ENCODE data around the gene ENO2. TPM values are rescaled to one million over a fixed set of nuclear protein-coding genes. Genes with fewer than 3 reads are reported as not detected.

ENO2 gene
- total RNA-seq, 2 experiments from 2014 or later = 315 to 330 TPM

DNA sequence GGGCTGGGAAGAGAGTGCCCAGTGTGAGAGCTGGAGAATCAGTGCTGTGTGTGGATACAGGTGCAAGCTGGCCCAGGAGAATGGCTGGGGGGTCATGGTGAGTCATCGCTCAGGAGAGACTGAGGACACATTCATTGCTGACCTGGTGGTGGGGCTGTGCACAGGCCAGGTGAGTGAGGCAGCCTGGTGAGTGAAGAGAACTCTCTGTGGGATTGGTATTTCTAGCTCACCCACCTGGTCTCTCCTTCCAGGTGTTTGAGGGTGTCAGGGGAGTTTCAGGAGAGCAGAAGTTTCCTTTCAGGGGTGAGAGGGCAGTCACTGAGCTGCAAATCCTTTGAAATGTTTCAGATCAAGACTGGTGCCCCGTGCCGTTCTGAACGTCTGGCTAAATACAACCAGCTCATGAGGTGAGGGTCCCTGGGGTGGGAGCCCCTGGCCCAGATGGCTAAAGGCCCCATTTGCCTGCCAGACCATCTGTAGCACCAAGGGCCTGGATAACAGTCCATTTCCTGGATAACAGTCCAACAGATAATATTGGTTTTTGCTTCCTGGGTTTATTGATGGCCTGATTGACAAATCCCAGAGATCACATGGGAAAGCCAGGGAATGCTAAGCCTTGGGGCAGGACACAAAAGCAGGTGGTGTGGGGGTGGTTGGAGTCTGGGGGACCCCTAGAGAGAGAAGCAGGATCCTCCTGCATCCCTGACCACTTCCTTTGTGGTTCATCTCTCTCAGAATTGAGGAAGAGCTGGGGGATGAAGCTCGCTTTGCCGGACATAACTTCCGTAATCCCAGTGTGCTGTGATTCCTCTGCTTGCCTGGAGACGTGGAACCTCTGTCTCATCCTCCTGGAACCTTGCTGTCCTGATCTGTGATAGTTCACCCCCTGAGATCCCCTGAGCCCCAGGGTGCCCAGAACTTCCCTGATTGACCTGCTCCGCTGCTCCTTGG is 7.9 kb downstream of the ENO2 start:
- ChIA-PET CTCF (interaction anchor here (0.9 to 1.7 kb wide), 4 partner anchors 8 to 42 kb away, joined by 3 to 6 read pairs (median 3); partner anchors contain the start of gene LRRC23), POLR2A (interaction anchor here (0.9 to 36.0 kb wide), 3 partner anchors 16 to 61 kb away, joined by 3 to 1266 read pairs (median 4); partner anchors contain the start of genes C12orf57, PTPN6 and RNU7-1)
- Mint-ChIP-seq H3K4me1 (ENCODE audit: low read depth) (peaks cover 46% of the 10 kb centered on the region), H3K27ac (no peak overlapping the region), H3K4me3 (no peak overlapping the region), H3K9me3 (no peaks in the 10 kb centered on the region), H3K27me3 (no peaks in the 10 kb centered on the region), H3K36me3 (ENCODE audit: low read depth) (peaks cover 40% of the 10 kb centered on the region)
- TF ChIP-seq CTCF (IDR thresholded peaks at IDR 0.05) = no peak
- intact Hi-C loops (cut with micrococcal nuclease) = no loop called here
- DNase-seq (no peak), ATAC-seq (no peak)

DNA sequence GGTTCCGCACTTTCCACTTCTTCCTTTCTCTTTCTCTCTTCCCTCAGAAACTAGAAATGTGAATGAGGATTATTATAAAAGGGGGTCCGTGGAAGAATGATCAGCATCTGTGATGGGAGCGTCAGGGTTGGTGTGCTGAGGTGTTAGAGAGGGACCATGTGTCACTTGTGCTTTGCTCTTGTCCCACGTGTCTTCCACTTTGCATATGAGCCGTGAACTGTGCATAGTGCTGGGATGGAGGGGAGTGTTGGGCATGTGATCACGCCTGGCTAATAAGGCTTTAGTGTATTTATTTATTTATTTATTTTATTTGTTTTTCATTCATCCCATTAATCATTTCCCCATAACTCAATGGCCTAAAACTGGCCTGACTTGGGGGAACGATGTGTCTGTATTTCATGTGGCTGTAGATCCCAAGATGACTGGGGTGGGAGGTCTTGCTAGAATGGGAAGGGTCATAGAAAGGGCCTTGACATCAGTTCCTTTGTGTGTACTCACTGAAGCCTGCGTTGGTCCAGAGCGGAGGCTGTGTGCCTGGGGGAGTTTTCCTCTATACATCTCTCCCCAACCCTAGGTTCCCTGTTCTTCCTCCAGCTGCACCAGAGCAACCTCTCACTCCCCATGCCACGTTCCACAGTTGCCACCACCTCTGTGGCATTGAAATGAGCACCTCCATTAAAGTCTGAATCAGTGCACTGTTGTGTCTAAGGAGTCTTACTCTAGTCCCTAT is 8.8 kb downstream of the ENO2 start:
- Mint-ChIP-seq H3K27ac (peak overlapping the region; percentile 49), H3K27me3 (no peaks in the 10 kb centered on the region), H3K36me3 (ENCODE audit: low read depth) (peaks cover 33% of the 10 kb centered on the region), H3K9me3 (no peaks in the 10 kb centered on the region), H3K4me3 (no peak overlapping the region), H3K4me1 (ENCODE audit: low read depth) (peaks cover 46% of the 10 kb centered on the region)
- CTCF ChIA-PET = interaction anchor here (1.1 to 7.3 kb wide), 11 partner anchors 10 to 179 kb away, joined by 3 to 108 read pairs (median 16); partner anchors contain the start of genes C12orf57, ENO2, RNU7-1 and SPSB2
- intact Hi-C loops (cut with micrococcal nuclease) = no loop called here
- no peak for DNase-seq
- ATAC-seq = no peak
- POLR2A ChIA-PET = interaction anchor here (1.4 to 36.0 kb wide), 3 partner anchors 9 to 31 kb away, joined by 11 to 1266 read pairs (median 90); partner anchors contain the start of genes C12orf57, ENO2, PTPN6 and RNU7-1
- TF ChIP-seq CTCF (IDR thresholded peaks at IDR 0.05) = no peak

- Mint-ChIP-seq H3K27ac (peak overlapping the region; percentile 49), H3K27me3 (no peaks in the 10 kb centered on the region), H3K4me3 (no peak overlapping the region), H3K4me1 (ENCODE audit: low read depth) (peaks cover 50% of the 10 kb centered on the region), H3K36me3 (ENCODE audit: low read depth) (peaks cover 36% of the 10 kb centered on the region), H3K9me3 (no peaks in the 10 kb centered on the region)
- intact Hi-C loops (cut with micrococcal nuclease) = no loop called here
- ChIA-PET POLR2A (interaction anchor here (1.0 to 36.0 kb wide), 5 partner anchors 10 to 52 kb away, joined by 3 to 1266 read pairs (median 11); partner anchors contain the start of genes C12orf57, ENO2, PTPN6 and RNU7-1), CTCF (interaction anchor here (0.7 to 7.3 kb wide), 15 partner anchors 9 to 189 kb away, joined by 3 to 108 read pairs (median 14); partner anchors contain the start of genes C12orf57, ENO2, PTPN6 and RNU7-1)
- no peak for TF ChIP-seq CTCF (IDR thresholded peaks at IDR 0.05)
- DNase-seq (no peak), ATAC-seq (no peak)
Measured at GRCh38 chr12:6923851-6924250, 9.5 kb downstream of the ENO2 start.

GRCh38 chr12:6925239-6925539 is 10.8 kb downstream of the ENO2 start:
- ChIA-PET CTCF (interaction anchor here (0.8 to 7.3 kb wide), 18 partner anchors 8 to 188 kb away, joined by 3 to 108 read pairs (median 8); partner anchors contain the start of genes C12orf57, ENO2, PTPN6 and RNU7-1), POLR2A (interaction anchor here (0.7 to 36.0 kb wide), 11 partner anchors 9 to 183 kb away, joined by 3 to 1266 read pairs (median 4); partner anchors contain the start of genes C12orf57, PTPN6 and RNU7-1)
- Mint-ChIP-seq H3K4me3 (no peak overlapping the region), H3K9me3 (no peaks in the 10 kb centered on the region), H3K36me3 (ENCODE audit: low read depth) (peaks cover 24% of the 10 kb centered on the region), H3K27ac (no peak overlapping the region), H3K27me3 (no peaks in the 10 kb centered on the region), H3K4me1 (ENCODE audit: low read depth) (peaks cover 51% of the 10 kb centered on the region)
- ATAC-seq = no peak
- no peak for DNase-seq
- intact Hi-C loops (cut with micrococcal nuclease) = no loop called here
- no peak for TF ChIP-seq CTCF (IDR thresholded peaks at IDR 0.05)
